Heart right ventricle (tissue), 16 donors: ENCODE results near the gene CAPN9. TPM values are rescaled to one million over a fixed set of nuclear protein-coding genes. Genes with fewer than 3 reads are reported as not detected.

Experiments
- ATAC-seq, 8 donors: fragments of 200-7000 bp; cut with Tn5 transposase; one replicate each; pipeline ENCODE4 v1.9.1; 2020; ENCODE audit warnings: mild to moderate bottlenecking in 8 of 8, moderate library complexity in 8 of 8, moderate number of reproducible peaks in 1 of 8
- DNase-seq, 2 donors: peaks; one replicate each; pipeline ENCODE4 v3.0.0-alpha.2; 2020
- H3K27ac ChIP-seq, 10 donors: fragments of 200-600 bp; sonication (generic) in 2 of 10; one replicate each; pipeline versions ENCODE4 v1.5.0 to v1.8.0; 2020 to 2022; ENCODE audit warnings: mild to moderate bottlenecking in 3 of 10
- H3K27me3 ChIP-seq, 7 donors: fragments of 200-600 bp; one replicate each; pipeline ENCODE4 v1.8.0; 2021 to 2022; ENCODE audit warnings: mild to moderate bottlenecking in 2 of 7
- H3K36me3 ChIP-seq, 9 donors: fragments of 200-600 bp; sonication (generic) in 1 of 9; one replicate each; pipeline versions ENCODE4 v1.5.0 to v1.8.0; 2020 to 2022; ENCODE audit warnings: mild to moderate bottlenecking in 2 of 9
- H3K4me1 ChIP-seq, 9 donors: fragments of 200-600 bp; sonication (generic) in 1 of 9; one replicate each; pipeline versions ENCODE4 v1.5.0 to v1.8.0; 2020 to 2022; ENCODE audit warnings: mild to moderate bottlenecking in 4 of 9
- H3K4me3 ChIP-seq, 10 donors: fragments of 200-600 bp; sonication (generic) in 2 of 10; one replicate each; pipeline versions ENCODE4 v1.5.0 to v1.8.0; 2020 to 2022; ENCODE audit warnings: mild to moderate bottlenecking in 7 of 10, moderate library complexity in 2 of 10
- H3K9me3 ChIP-seq, 11 donors: fragments of 200-600 bp in 10 of 11; sonication (generic) in 2 of 11; one replicate each; pipeline versions ENCODE4 v1.5.0 to v1.8.0; 2013 to 2022; ENCODE audit warnings: mild to moderate bottlenecking in 2 of 11, control low read depth in 1 of 11, moderate library complexity in 1 of 11
- WGBS, 2 donors: extraction: QIAGEN DNeasy Blood & Tissue Kit; methylation state at CpG; one replicate each; pipeline ENCODE4 v1.1.7; 2013; ENCODE audit warnings: inconsistent platforms in 1 of 2; 5-methylcytosine and 5-hydroxymethylcytosine counted together
- intact Hi-C, 10 donors: fragments of 100-400 bp; cut with DNase I; formaldehyde crosslinking; loops; one replicate each; pipeline versions ENCODE4 v1.11.1 to v1.14.2; 2022
- polyA plus RNA-seq, 2 donors: library from polyadenylated mRNA; stranded (reverse); fragments of 200-250 nt; gene quantifications; one replicate each; pipeline ENCODE4 v1.2.3, GENCODE V29; 2013
- total RNA-seq, 10 donors: library from RNA; stranded (reverse); fragmentation: NEBNext Ultra II Directional in 3 of 10; extraction: Animal tissue kit (Norgen Biotek cat#: 25700) in 3 of 10; gene quantifications; one replicate each; pipeline versions ENCODE4 v1.2.1 to v1.2.4, GENCODE V29; 2021 to 2023
- TF ChIP-seq, protein P1 (sequence below), 9 donors: fragments of 200-600 bp; sonication (generic) in 2 of 9; IDR thresholded peaks; one replicate each; pipeline versions ENCODE4 v1.5.0 to v1.8.0; 2021 to 2022; ENCODE audit warnings: antibody characterized with exemption in 9 of 9, mild to moderate bottlenecking in 5 of 9, moderate library complexity in 1 of 9
- donor health status: Arrhythmogenic right ventricular cardiomyopathy.
- donor health status: ischemic (EF 13 %, LVEDD 7.1; RV severe dilation, severe dysfunction).
- donor health status: healthy with polysubstance abuse.
- donor health status: DM: no; HTN: yes; CAD: no.
- donor health status: DM: no; HTN: no; CAD: no.
- donor health status: ischemic (EF 25% LVEDD 6.9; RV normal size, moderate dysfunction).
- donor health status: ischemic (EF 25% LVEDD 5.7; RV mildly dilated, moderate dysfunction).
- donor health status: healthy.
- donor health status: DM: yes; HTN: yes; CAD: no.
- donor health status: Ischemic cardiomyopathy.
- donor health status: ischemic (EF 35%, LVEDD 5.7; RV mildly dilated, moderate dysfunction).
- donor health status: nonischemic (EF 11% LVEDD 7.7; RV severe dilation, severe dysfunction).
- donor health status: DM: yes; HTN: yes; CAD: no.
- donor health status: PGD.
- donor health status: ischemic (EF 29% LVEDD 5.4; RV normal size, mild dysfunction).
- donor health status: nonischemic (EF 23%, LVEDD 6.1; RV moderate dilation, normal function).

Gene CAPN9
- total and polyA plus RNA-seq, 12 donors: 0.22 to 0.25 (median 0.24) TPM; not detected in 9

DNA sequence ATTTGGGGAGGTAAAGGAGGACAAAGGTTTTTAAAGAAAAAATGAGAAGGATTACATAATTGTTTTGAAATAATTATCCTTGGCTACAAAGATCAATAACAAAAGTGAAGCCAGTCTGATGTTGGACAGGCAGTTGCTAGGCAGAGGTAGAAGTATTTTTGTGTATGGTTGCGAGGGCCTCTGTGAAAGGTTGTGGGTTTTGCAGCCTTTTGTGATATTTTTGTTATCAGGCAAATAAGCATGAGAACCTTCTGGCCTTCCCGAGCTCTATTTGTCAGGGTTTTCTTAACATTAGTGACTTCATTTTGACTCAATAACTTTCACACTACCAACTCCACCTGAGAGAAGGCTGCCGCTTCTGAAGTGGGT is 39.2 kb downstream of the CAPN9 start:
- no peaks in the 10 kb centered on the region for H3K9me3 ChIP-seq
- WGBS, 2 donors: 88 to 96% methylated on average over 3 of the region's 3 CpGs
- H3K27me3 ChIP-seq: no peaks in the 10 kb centered on the region
- intact Hi-C loops: no loop called here
- TF ChIP-seq, protein P1, sequence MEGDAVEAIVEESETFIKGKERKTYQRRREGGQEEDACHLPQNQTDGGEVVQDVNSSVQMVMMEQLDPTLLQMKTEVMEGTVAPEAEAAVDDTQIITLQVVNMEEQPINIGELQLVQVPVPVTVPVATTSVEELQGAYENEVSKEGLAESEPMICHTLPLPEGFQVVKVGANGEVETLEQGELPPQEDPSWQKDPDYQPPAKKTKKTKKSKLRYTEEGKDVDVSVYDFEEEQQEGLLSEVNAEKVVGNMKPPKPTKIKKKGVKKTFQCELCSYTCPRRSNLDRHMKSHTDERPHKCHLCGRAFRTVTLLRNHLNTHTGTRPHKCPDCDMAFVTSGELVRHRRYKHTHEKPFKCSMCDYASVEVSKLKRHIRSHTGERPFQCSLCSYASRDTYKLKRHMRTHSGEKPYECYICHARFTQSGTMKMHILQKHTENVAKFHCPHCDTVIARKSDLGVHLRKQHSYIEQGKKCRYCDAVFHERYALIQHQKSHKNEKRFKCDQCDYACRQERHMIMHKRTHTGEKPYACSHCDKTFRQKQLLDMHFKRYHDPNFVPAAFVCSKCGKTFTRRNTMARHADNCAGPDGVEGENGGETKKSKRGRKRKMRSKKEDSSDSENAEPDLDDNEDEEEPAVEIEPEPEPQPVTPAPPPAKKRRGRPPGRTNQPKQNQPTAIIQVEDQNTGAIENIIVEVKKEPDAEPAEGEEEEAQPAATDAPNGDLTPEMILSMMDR (IDR thresholded peaks at IDR 0.05): no peak
- H3K36me3 ChIP-seq: no peaks in the 10 kb centered on the region
- H3K4me3 ChIP-seq: no peak overlapping the region
- H3K4me1 ChIP-seq: no peaks in the 10 kb centered on the region
- ATAC-seq (no peak), DNase-seq (no peak)
- no peak overlapping the region for H3K27ac ChIP-seq

DNA sequence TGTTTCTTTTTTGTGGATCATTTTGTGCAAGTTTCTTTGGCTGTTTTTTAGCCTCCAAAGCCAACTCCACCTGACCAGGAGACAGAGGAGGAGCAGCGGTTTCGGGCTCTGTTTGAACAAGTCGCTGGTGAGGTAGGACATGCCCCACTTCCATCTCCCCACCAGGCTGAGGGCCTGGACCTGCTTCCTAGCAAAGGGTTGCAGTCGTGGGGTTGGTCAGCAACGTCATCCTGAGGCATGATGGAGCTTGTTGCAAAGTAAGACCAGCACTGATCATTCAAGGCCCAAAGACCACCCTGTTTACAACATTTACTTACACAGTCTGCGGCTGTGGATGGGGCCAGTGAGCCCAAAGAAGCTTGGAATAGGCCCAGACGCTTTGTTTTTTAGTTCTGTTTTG is 40.3 kb downstream of the CAPN9 start:
- 91 to 97% methylated on average over 7 of the region's 7 CpGs for WGBS, 2 donors
- TF ChIP-seq, protein P1 (IDR thresholded peaks at IDR 0.05): no peak
- ATAC-seq (no peak), DNase-seq (no peak)
- no peaks in the 10 kb centered on the region for H3K36me3 ChIP-seq
- intact Hi-C loops: loop anchor here in 1 of 10 donors (1.0 kb wide), 1 partner anchor 45 kb away; no protein-coding TSS in a partner anchor
- H3K27ac ChIP-seq: no peak overlapping the region
- H3K9me3 ChIP-seq: no peaks in the 10 kb centered on the region
- H3K4me3 ChIP-seq: no peak overlapping the region
- H3K27me3 ChIP-seq: no peaks in the 10 kb centered on the region
- H3K4me1 ChIP-seq: no peaks in the 10 kb centered on the region

DNA sequence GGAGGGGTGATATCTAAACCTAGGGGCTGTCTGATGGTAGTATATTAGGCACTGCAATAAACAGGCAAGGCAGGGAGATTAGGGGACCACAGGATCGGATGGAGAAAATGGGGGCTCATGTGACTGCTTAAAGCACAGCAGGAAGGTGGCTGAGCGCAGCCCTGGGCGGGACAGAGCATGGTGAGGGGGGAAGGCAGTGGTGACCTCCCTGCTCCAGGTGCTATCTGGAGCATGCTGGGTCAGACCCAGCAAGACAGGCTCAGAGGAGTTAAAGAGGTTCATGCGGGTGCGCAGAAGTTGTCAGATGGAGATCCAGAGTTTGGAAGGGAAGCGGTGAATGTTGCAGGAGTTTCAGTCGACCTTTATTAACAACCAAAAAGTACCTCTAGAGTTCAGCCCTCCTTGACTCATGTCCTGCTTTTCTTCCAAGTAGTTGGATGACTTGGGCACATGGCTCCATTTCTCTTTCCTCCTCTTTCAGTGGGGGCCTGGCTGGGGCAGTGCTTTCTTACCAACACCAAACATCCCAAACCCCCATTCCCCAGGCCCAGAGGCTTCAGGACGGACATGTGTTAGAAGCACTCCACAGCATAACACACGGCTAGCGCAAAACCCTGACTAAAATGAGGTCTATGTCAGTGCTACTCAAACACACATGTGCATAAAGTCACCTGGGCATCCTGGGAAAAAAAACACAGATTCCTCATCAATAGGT is 41.5 kb downstream of the CAPN9 start:
- H3K4me3 ChIP-seq: no peak overlapping the region
- TF ChIP-seq, protein P1 (IDR thresholded peaks at IDR 0.05): no peak
- no peaks in the 10 kb centered on the region for H3K36me3 ChIP-seq
- DNase-seq: no peak
- no peak overlapping the region for H3K27ac ChIP-seq
- no peaks in the 10 kb centered on the region for H3K4me1 ChIP-seq
- intact Hi-C loops: no loop called here
- WGBS, 2 donors: 92 to 96% methylated on average over 10 of the region's 10 CpGs
- H3K9me3 ChIP-seq: no peaks in the 10 kb centered on the region
- H3K27me3 ChIP-seq: no peaks in the 10 kb centered on the region
- ATAC-seq: no peak

DNA sequence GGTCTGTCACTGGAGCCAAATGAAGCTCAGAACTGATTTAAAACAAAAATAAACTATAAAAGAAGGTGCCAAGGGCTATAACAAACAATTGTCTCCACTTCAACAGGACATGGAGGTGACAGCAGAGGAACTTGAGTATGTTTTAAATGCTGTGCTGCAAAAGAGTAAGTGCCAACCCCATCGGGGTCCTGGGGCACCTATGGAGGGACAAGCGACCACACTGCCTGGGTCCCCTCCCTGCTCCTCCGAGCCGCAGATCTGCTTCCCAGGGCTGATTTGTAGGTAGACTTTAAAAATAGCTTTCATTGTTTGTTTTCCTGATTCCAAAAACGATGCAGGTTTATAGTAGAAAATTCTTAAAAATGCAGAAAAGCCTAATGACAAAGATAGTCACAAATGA is 42.8 kb downstream of the CAPN9 start:
- no peaks in the 10 kb centered on the region for H3K9me3 ChIP-seq
- H3K27me3 ChIP-seq: no peaks in the 10 kb centered on the region
- WGBS, 2 donors: 78 to 85% methylated on average over 5 of the region's 5 CpGs
- no peaks in the 10 kb centered on the region for H3K36me3 ChIP-seq
- TF ChIP-seq, protein P1 (IDR thresholded peaks at IDR 0.05): no peak
- H3K4me3 ChIP-seq: no peak overlapping the region
- no peak for DNase-seq
- intact Hi-C loops: loop anchor here in 1 of 10 donors (10.0 kb wide), 1 partner anchor 425 kb away; no protein-coding TSS in a partner anchor
- H3K4me1 ChIP-seq: no peaks in the 10 kb centered on the region
- ATAC-seq: no peak
- no peak overlapping the region for H3K27ac ChIP-seq
